Common myeloid progenitor, CD34-positive (primary cell): ENCODE measurements around the gene TGFBR1.

Experiments
- CTCF ChIA-PET: fragments of 350-600 bp; sonication (Branson Sonifier 250); formaldehyde crosslinking; loops from one replicate; lab custom pipeline; 2021; ENCODE audit warnings: antibody characterized with exemption; lab: Charles Lee
- POLR2A ChIA-PET: fragments of 350-600 bp; sonication (Branson Sonifier 250); formaldehyde crosslinking; loops from one replicate; lab custom pipeline; 2021; ENCODE audit warnings: antibody characterized with exemption; lab: Charles Lee
- DNase-seq, 3 donors: peaks; one replicate each; pipeline versions ENCODE4 v3.0.0 to v3.0.0-alpha.2; 2013
- H3K27ac ChIP-seq, 2 experiments: 1 replicate in 1 of 2; 2 replicates in 1 of 2; pipeline ENCODE4 v1.7.0; 2013; ENCODE audit warnings: inconsistent platforms in 2 of 2, low read length in 2 of 2, mild to moderate bottlenecking in 2 of 2, low read depth in 1 of 2, moderate library complexity in 1 of 2; ENCODE audit not compliant: severe bottlenecking in 2 of 2, insufficient read depth in 1 of 2, poor library complexity in 1 of 2
- H3K27me3 ChIP-seq, 5 experiments: replicated peaks in 2 of 5; 1 replicate in 3 of 5; 2 replicates in 2 of 5; pipeline versions ENCODE4 v1.6.1 to v1.7.0; 2013; ENCODE audit warnings: low read length in 4 of 5, mild to moderate bottlenecking in 2 of 5, moderate library complexity in 2 of 5, inconsistent platforms in 1 of 5; ENCODE audit not compliant: insufficient read depth in 5 of 5, control insufficient read depth in 4 of 5
- H3K36me3 ChIP-seq, 4 experiments: 1 replicate in 2 of 4; 2 replicates in 2 of 4; pipeline versions ENCODE4 v1.6.1 to v1.7.0; 2013; ENCODE audit warnings: low read length in 3 of 4, control low read depth in 1 of 4, mild to moderate bottlenecking in 1 of 4; ENCODE audit not compliant: control insufficient read depth in 4 of 4, insufficient read depth in 4 of 4
- H3K4me1 ChIP-seq, 4 experiments: 1 replicate in 3 of 4; 2 replicates in 1 of 4; pipeline versions ENCODE4 v1.6.1 to v1.7.1; 2013; ENCODE audit warnings: low read length in 3 of 4, mild to moderate bottlenecking in 3 of 4, control low read depth in 1 of 4, inconsistent platforms in 1 of 4, moderate library complexity in 1 of 4; ENCODE audit not compliant: control insufficient read depth in 4 of 4, insufficient read depth in 4 of 4; ENCODE audit errors: control extremely low read depth in 1 of 4
- H3K4me3 ChIP-seq, 7 experiments: 1 replicate in 4 of 7; 2 replicates in 3 of 7; pipeline versions ENCODE4 v1.5.1 to v1.7.0; 2013; ENCODE audit warnings: mild to moderate bottlenecking in 7 of 7, low read length in 6 of 7, moderate library complexity in 6 of 7, inconsistent platforms in 2 of 7, low read depth in 2 of 7, control low read depth in 1 of 7; ENCODE audit not compliant: insufficient read depth in 4 of 7, control insufficient read depth in 1 of 7; ENCODE audit errors: extremely low read depth in 1 of 7
- H3K9me3 ChIP-seq, 5 experiments: 1 replicate in 4 of 5; 2 replicates in 1 of 5; pipeline versions ENCODE4 v1.6.1 to v1.7.1; 2013; ENCODE audit warnings: low read length in 4 of 5, mild to moderate bottlenecking in 2 of 5, inconsistent platforms in 1 of 5, low read depth in 1 of 5, moderate library complexity in 1 of 5; ENCODE audit not compliant: control insufficient read depth in 4 of 5, insufficient read depth in 2 of 5; ENCODE audit errors: control extremely low read depth in 1 of 5
- whole genome bisulfite sequencing: methylation state at CpG from one replicate; pipeline ENCODE4 v1.1.5; 2013; ENCODE audit not compliant: insufficient coverage; 5-methylcytosine and 5-hydroxymethylcytosine counted together

TGFBR1 gene

DNA sequence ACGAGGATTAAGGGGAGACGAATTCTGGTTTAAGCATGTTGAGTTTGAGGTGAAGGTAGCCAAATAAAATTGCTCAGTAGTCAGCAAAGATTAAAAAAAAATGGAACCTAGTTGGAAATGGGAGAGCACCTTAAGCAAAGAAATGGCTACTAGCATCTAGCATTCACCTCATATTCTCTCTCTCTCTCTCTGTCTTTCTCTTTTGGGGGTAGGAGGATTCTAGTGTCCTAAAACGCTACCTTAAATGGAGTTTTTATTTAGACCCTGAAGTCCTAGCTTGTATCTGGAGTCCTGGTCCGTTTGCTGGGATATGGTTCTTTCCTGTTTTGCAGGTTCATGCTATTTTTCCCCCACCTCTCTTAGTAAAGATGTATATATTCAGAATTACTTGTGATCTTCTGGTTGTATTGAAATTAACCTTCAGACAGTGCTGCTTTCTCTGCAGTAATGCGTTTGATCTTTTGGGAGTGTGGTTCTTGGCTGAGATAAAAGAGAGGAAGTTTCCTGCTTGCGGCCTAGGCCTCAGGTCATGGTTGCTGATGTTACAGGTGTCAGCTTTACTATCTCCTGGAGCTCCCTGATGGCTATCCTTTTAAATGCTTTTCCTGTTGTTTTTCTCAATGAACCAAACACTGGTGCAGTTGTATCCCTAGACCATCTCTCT is 8.0 kb downstream of the TGFBR1 start:
- Histone ChIP-seq H3K36me3 (peaks cover 0 to 7% (median 1%) of the 10 kb centered on the region in 4 experiments), H3K27ac (peak overlapping the region in 1 of 2 experiments; percentile 40), H3K4me1 (peaks cover 37 to 79% (median 61%) of the 10 kb centered on the region in 4 experiments), H3K9me3 (no peaks in the 10 kb centered on the region), H3K27me3 (no peaks in the 10 kb centered on the region), H3K4me3 (peak overlapping the region in 2 of 7 experiments; percentile 35 to 43)
- 58% methylated on average over 4 of the region's 6 CpGs for WGBS
- DNase-seq = no peak
- CTCF ChIA-PET = interaction anchor here (1.2 to 2.4 kb wide), 7 partner anchors 8 to 114 kb away, joined by 3 to 12 read pairs (median 5); partner anchors contain the start of gene TGFBR1
- POLR2A ChIA-PET = interaction anchor here (1.2 to 1.7 kb wide), 2 partner anchors 8 to 14 kb away, joined by 3 to 5 read pairs; partner anchors contain the start of gene TGFBR1

DNA sequence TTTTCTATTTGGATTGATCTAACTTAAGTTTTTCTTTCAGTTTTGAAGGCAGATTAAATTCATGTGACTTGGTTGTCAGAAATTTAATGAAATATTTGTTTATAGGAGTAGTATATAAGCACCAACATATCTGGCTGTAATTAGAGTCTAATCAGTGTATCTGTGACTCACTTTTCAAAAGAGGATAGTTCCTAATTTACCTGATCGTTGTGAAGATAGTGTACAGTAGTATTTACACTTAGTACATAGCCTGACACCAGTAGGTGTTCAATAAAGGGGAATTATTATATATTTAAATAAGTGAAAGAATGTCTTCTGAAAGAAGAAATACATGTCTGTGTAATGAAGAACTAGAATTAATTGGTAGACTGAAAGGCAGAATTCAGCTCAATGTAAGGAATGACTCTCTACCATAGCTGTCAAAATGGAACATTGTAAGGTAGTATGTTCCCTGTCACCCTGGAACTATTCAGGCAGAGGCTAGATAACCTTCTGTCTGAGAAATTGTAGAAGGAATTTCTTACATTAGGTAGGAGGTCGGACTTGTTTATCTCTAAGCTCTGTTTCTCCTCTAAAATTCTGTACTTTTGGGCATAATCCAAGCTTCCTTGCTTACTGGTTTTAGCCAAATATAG is 8.6 kb downstream of the TGFBR1 start:
- ChIA-PET CTCF (interaction anchor here (1.1 to 2.4 kb wide), 10 partner anchors 8 to 115 kb away, joined by 3 to 12 read pairs (median 5); partner anchors contain the start of gene TGFBR1), POLR2A (interaction anchor here (0.6 to 1.7 kb wide), 3 partner anchors 9 to 13 kb away, joined by 3 to 5 read pairs (median 3); partner anchors contain the start of gene TGFBR1)

DNA sequence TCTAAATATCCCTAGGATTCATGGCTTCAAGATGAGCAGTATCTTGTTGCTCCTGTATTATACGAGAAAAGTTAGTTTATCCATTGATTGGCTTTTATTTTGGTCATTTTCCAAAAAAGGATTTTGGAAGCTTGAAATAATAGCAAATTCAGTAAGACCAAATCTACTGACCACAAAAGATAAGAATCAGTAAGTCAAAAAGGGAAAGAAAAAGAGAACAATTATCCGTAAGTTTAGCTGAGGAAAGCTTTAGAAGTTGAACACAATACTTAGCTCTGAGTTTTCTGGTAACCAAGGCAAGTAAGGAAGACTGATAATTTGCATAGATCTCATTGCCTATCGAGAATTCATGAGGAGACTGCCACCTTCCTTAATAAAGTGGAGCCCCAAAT is 9.1 kb downstream of the TGFBR1 start:
- Histone ChIP-seq H3K9me3 (no peaks in the 10 kb centered on the region), H3K36me3 (peaks cover 0 to 7% (median 1%) of the 10 kb centered on the region in 4 experiments), H3K4me3 (peak overlapping the region in 2 of 7 experiments; percentile 35 to 36), H3K4me1 (peaks cover 29 to 79% (median 56%) of the 10 kb centered on the region in 4 experiments), H3K27ac (no peak overlapping the region), H3K27me3 (no peaks in the 10 kb centered on the region)
- WGBS = 5% methylated on average over 2 of the region's 3 CpGs
- ChIA-PET POLR2A (interaction anchor here (0.6 to 1.7 kb wide), 2 partner anchors 10 to 13 kb away, joined by 3 to 5 read pairs; partner anchors contain the start of gene TGFBR1), CTCF (interaction anchor here (1.1 to 2.4 kb wide), 10 partner anchors 7 to 115 kb away, joined by 3 to 12 read pairs (median 5); partner anchors contain the start of gene TGFBR1)
- no peak for DNase-seq

More for the DNA sequence above, 8.6 kb downstream of the TGFBR1 start:
- H3K27ac ChIP-seq = no peak overlapping the region
- H3K4me3 ChIP-seq = peak overlapping the region in 2 of 7 experiments; percentile 35 to 43
- 0% methylated on average over 1 of the region's 2 CpGs for WGBS
- no peaks in the 10 kb centered on the region for H3K27me3 ChIP-seq
- peaks cover 30 to 79% (median 56%) of the 10 kb centered on the region in 4 experiments for H3K4me1 ChIP-seq
- H3K9me3 ChIP-seq = no peaks in the 10 kb centered on the region
- DNase-seq = no peak
- peaks cover 0 to 7% (median 1%) of the 10 kb centered on the region in 4 experiments for H3K36me3 ChIP-seq

DNA sequence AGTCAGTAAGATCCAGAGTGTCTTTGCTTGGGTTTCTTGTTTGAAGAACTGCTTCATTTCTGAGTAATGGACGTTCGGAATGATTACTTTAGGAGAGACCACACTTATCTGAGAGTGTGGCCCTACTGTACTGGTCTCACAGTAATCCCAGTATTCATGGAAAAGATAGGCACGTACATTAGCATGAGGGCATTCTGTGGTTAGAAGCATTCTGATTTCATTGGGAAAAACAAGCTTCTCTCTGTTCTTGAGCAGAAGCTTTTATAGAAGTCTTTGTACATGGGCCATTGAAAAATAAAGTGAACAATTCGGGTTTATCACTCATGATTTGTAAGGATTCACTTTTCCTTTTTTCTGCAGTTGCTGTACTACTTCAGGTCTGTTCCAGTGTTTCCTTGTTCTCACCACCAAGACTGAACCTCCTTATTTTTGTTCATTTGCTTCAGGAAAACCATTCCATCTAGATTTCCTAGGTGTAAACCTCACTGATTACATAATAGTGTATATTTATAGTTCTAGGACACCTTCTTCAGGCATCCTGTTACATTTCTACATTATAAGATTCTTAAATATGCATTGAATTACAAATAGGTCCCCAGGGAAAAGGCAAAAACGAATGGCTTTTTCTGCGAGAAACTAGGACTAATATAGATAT is 10.1 kb downstream of the TGFBR1 start:
- DNase-seq = no peak
- Histone ChIP-seq H3K4me3 (no peak overlapping the region), H3K27ac (no peak overlapping the region), H3K36me3 (peaks cover 0 to 7% (median 1%) of the 10 kb centered on the region in 4 experiments), H3K9me3 (no peaks in the 10 kb centered on the region), H3K27me3 (no peaks in the 10 kb centered on the region), H3K4me1 (peaks cover 32 to 79% (median 55%) of the 10 kb centered on the region in 4 experiments)
- WGBS = 95% methylated on average over 6 of the region's 6 CpGs
- CTCF ChIA-PET = interaction anchor here (1.1 to 2.4 kb wide), 2 partner anchors 11 to 24 kb away, joined by 3 to 12 read pairs; partner anchors contain the start of gene TGFBR1
- POLR2A ChIA-PET = no interaction called here

GRCh38 chr9:99116003-99116411 is 11.1 kb downstream of the TGFBR1 start:
- WGBS = 89% methylated on average over 3 of the region's 3 CpGs
- CTCF ChIA-PET = interaction anchor here (1.0 kb wide), 2 partner anchors 11 to 17 kb away, joined by 3 read pairs; no protein-coding TSS in a partner anchor
- Histone ChIP-seq H3K4me3 (no peak overlapping the region), H3K27me3 (no peaks in the 10 kb centered on the region), H3K4me1 (peaks cover 36 to 79% (median 57%) of the 10 kb centered on the region in 4 experiments), H3K9me3 (no peaks in the 10 kb centered on the region), H3K36me3 (peaks cover 0 to 4% (median 0%) of the 10 kb centered on the region in 4 experiments), H3K27ac (no peak overlapping the region)
- POLR2A ChIA-PET = no interaction called here
- DNase-seq = no peak

DNA sequence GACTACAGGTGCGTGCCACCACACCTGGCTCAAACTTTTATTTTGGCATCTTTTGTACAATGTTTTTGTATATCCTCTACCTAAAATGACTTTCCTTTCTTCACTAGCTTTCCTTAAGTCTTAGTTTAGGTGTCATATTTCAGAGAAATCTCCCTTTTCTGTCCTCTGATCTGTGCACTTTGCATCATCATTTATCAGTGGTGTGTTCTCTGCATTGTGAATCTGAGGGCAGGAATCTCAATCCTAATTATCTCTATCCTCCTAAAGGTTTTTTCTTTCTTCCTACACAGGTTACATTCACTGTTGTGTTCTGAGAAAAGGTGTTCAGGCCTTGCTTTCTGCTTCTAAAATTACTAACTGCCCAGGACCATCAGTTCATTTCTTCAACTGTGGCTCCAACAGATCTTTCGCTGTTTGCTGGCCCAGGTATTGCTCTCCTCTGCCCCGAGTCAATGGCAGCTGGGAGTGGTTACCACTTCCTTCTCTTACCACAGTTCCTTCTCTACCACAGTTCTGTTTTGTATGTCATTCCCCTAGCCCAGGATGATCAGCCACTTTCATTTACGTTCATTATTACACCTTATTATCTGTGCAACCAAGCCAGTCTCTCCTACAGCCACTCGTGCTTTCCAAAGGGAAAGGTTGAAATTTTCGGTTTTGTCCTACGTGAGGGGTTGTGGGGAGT is 14.0 kb downstream of the TGFBR1 start:
- Histone ChIP-seq H3K4me1 (peaks cover 34 to 66% (median 47%) of the 10 kb centered on the region in 4 experiments), H3K36me3 (peaks cover 0 to 1% (median 0%) of the 10 kb centered on the region in 4 experiments), H3K4me3 (peak overlapping the region in 6 of 7 experiments; percentile 8 to 63 (median 48)), H3K27me3 (no peaks in the 10 kb centered on the region), H3K9me3 (no peaks in the 10 kb centered on the region), H3K27ac (peak overlapping the region in 1 of 2 experiments; percentile 73)
- POLR2A ChIA-PET = interaction anchor here (0.6 to 1.7 kb wide), 2 partner anchors 9 to 15 kb away, joined by 3 to 5 read pairs; no protein-coding TSS in a partner anchor
- CTCF ChIA-PET = interaction anchor here (0.9 to 2.4 kb wide), 9 partner anchors 12 to 66 kb away, joined by 3 to 9 read pairs (median 4); partner anchors contain the start of gene TGFBR1
- 0% methylated on average over 2 of the region's 7 CpGs for whole genome bisulfite sequencing
- DNase-seq = peak; percentile 57 to 92 (median 88)
